Measurements from ENCODE around the gene MEGF11. TPM values are rescaled to one million over a fixed set of nuclear protein-coding genes. Genes with fewer than 3 reads are reported as not detected.

Gene MEGF11
- total RNA-seq, 4 donors from 2014 or later = not detected

DNA sequence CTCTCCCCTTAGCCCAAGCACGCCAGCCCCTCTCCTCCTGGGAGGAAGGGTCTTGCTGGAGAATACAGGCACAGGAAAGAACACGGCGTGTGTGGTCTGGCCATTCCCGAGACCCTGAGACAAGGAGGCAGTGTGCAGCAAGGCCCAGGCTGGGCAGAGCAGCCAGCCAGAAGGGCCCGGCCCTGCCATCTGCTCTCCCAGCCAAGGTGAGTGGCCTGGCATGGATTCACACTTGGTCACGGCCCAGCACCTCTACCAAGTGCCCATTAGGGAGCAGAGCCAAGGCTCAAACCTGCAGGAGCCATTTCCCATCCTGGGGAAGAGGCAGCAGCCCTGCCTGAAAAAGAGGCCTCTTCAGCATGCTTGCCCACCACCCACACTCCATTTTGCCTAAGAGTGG, 28.6 kb downstream of the MEGF11 start:
- no peak for DNase-seq

DNA sequence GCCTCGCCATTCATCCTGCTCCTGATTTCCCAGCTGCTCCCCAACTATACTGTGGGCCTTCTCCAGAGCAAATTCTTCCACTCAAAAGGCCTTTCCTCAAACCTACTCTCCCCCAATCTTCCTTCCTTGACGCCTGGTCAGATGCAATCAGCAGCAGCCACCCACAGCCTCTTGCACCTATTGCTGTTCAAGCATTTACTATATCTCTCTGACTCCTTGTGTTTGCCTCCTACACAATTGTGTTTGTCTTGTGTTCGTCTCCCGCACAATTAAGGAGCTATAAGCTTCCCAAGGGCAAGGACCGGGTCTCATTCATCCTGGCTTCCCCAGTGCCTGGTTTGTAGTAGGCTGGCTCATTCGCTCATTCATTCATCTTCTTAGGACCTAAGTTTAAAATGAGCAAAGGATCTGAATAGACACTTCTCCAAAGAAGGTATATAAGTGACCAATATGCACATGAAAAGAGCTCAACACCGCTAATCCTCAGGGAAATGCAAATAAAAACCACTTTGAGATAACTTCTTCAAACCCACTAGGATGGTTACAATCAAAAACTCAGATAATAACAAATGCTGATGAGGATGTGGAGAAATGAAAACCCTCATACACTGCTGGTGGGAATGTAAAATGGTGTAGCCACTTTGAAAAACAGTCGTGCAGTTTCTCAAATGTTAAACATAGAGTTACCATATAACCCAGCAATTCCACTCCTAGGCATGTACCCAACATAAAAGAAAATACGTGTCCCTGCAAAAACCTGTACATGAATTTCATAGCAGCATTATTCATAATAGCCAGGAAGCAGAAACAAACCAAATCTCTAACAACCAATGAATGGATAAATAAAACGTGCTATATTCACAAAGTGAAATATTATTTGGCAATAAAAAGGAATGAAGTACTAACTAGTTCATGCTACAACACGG, 31.0 kb downstream of the MEGF11 start:
- 60 to 61% methylated on average over 11 of the region's 11 CpGs for WGBS, 2 donors
- no peak for DNase-seq
- no peaks in the 10 kb centered on the region for H3K9me3 ChIP-seq
- TF ChIP-seq, protein P1, sequence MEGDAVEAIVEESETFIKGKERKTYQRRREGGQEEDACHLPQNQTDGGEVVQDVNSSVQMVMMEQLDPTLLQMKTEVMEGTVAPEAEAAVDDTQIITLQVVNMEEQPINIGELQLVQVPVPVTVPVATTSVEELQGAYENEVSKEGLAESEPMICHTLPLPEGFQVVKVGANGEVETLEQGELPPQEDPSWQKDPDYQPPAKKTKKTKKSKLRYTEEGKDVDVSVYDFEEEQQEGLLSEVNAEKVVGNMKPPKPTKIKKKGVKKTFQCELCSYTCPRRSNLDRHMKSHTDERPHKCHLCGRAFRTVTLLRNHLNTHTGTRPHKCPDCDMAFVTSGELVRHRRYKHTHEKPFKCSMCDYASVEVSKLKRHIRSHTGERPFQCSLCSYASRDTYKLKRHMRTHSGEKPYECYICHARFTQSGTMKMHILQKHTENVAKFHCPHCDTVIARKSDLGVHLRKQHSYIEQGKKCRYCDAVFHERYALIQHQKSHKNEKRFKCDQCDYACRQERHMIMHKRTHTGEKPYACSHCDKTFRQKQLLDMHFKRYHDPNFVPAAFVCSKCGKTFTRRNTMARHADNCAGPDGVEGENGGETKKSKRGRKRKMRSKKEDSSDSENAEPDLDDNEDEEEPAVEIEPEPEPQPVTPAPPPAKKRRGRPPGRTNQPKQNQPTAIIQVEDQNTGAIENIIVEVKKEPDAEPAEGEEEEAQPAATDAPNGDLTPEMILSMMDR (IDR thresholded peaks at IDR 0.05) = no peak
- TF ChIP-seq POLR2A (IDR thresholded peaks at IDR 0.05) = no peak
- no peak overlapping the region for H3K4me3 ChIP-seq
- no peaks in the 10 kb centered on the region for H3K4me1 ChIP-seq
- no peaks in the 10 kb centered on the region for H3K36me3 ChIP-seq
- peaks cover 0 to 17% (median 0%) of the 10 kb centered on the region in 4 donors for H3K27me3 ChIP-seq
- intact Hi-C loops (cut with DNase I) = no loop called here
- no peak overlapping the region for H3K27ac ChIP-seq

More for the DNA sequence above, 28.6 kb downstream of the MEGF11 start:
- Histone ChIP-seq H3K27me3 (peaks cover 0 to 17% (median 0%) of the 10 kb centered on the region in 4 donors), H3K27ac (no peak overlapping the region), H3K9me3 (no peaks in the 10 kb centered on the region), H3K4me1 (no peaks in the 10 kb centered on the region), H3K4me3 (no peak overlapping the region), H3K36me3 (no peaks in the 10 kb centered on the region)
- TF ChIP-seq, protein P1 (IDR thresholded peaks at IDR 0.05) = no peak
- no peak for TF ChIP-seq POLR2A (IDR thresholded peaks at IDR 0.05)
- 71 to 100% methylated on average over 1 to 2 of the region's 6 CpGs for WGBS, 2 donors
- intact Hi-C loops (cut with DNase I) = no loop called here

DNA sequence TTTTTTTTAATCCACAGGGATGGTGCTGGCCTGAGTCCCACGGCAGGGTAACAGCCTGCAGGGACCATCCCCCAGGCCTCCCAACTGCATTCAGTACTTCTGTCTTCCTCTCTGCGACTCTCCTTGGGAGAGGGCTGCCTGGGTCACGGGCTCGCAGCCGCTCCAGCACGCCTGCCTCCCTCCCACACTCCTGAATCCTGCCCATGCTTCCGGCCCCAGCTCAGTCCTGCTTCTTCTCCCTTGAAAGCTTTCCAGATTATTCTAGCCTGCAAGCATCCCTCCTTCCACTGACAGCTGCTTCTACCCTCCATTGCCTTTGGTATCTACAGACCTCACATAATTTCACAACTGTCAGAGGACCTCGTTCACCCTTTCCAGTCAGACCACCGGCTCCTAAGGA, 32.4 kb downstream of the MEGF11 start:
- Histone ChIP-seq H3K36me3 (no peaks in the 10 kb centered on the region), H3K27me3 (peaks cover 0 to 17% (median 0%) of the 10 kb centered on the region in 4 donors), H3K4me1 (no peaks in the 10 kb centered on the region), H3K9me3 (no peaks in the 10 kb centered on the region), H3K4me3 (no peak overlapping the region), H3K27ac (no peak overlapping the region)
- no peak for TF ChIP-seq POLR2A (IDR thresholded peaks at IDR 0.05)
- TF ChIP-seq, protein P1 (IDR thresholded peaks at IDR 0.05) = no peak
- intact Hi-C loops (cut with DNase I) = no loop called here
- WGBS, 2 donors = 41 to 42% methylated on average over 9 of the region's 9 CpGs
- no peak for DNase-seq

DNA sequence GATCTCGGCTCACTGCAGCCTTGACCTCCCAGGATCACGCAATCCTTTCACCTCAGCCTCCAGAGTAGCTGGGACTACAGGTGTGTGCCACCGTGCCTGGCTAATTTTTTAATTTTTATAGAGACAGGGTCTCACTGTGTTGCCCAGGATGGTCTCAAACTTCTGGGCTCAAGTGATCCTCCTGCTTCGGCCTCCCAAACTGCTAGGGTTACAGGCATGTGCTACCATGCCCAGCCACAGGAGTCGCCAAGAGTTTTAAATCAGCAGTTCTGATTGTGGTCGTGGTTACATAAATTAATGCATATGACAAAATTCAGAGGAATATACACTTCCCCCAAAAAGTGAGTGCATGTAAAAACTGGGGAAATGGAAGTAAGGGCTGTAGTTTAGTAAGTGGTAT, 32.9 kb downstream of the MEGF11 start:
- H3K4me1 ChIP-seq = no peaks in the 10 kb centered on the region
- peaks cover 0 to 17% (median 0%) of the 10 kb centered on the region in 4 donors for H3K27me3 ChIP-seq
- no peaks in the 10 kb centered on the region for H3K9me3 ChIP-seq
- DNase-seq = no peak
- H3K36me3 ChIP-seq = no peaks in the 10 kb centered on the region
- no peak overlapping the region for H3K4me3 ChIP-seq
- WGBS, 2 donors = 89 to 96% methylated on average over 3 to 6 of the region's 6 CpGs
- intact Hi-C loops (cut with DNase I) = no loop called here
- no peak for TF ChIP-seq POLR2A (IDR thresholded peaks at IDR 0.05)
- TF ChIP-seq, protein P1 (IDR thresholded peaks at IDR 0.05) = no peak
- H3K27ac ChIP-seq = no peak overlapping the region

DNA sequence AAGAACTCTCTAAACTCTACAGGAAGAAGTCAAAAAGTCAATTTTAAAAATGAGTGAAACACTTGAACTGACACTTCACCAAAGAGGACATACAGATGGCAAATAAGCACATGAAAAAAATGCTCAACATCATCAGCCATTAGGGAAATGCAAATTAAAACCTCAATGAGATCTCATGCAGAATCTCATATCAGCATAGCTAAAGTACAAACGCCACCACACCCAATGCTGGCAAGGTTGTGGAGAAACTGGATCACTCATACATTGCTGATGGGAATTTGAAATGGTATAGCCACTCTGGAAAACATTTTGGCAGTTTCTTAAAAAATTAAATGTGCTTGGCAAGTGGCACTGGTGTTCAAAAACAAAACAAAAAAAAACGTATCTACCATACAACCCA, 34.2 kb downstream of the MEGF11 start:
- intact Hi-C loops (cut with DNase I) = no loop called here
- TF ChIP-seq, protein P1 (IDR thresholded peaks at IDR 0.05) = no peak
- TF ChIP-seq POLR2A (IDR thresholded peaks at IDR 0.05) = no peak
- Histone ChIP-seq H3K4me3 (no peak overlapping the region), H3K36me3 (no peaks in the 10 kb centered on the region), H3K9me3 (no peaks in the 10 kb centered on the region), H3K27me3 (peaks cover 0 to 17% (median 0%) of the 10 kb centered on the region in 4 donors), H3K4me1 (no peaks in the 10 kb centered on the region), H3K27ac (no peak overlapping the region)
- 44 to 65% methylated on average over 2 of the region's 2 CpGs for WGBS, 2 donors
- no peak for DNase-seq
